ENCODE results near the gene STARD13. TPM values are rescaled to one million over a fixed set of nuclear protein-coding genes. Genes with fewer than 3 reads are reported as not detected.

STARD13 gene
- total RNA-seq, 1 experiment from 2014 or later, result 2.1 TPM

- DNase-seq, result no peak
- H3K18ac ChIP-seq (ENCODE audit: insufficient read length, low read depth, low read length), result no peak overlapping the region
- H4K8ac ChIP-seq (replicated peaks; ENCODE audit: insufficient read length, low read depth, low read length), result no peak overlapping the region
- H4K91ac ChIP-seq (ENCODE audit: insufficient read length, low read depth, low read length), result no peak overlapping the region
- H2BK15ac ChIP-seq (ENCODE audit: low read depth, low read length), result no peak overlapping the region
- H2AFZ ChIP-seq (ENCODE audit: low read length), result no peak overlapping the region
- Mint-ChIP-seq H3K27me3 (ENCODE audit: low read depth) (no peaks in the 10 kb centered on the region), H3K36me3 (ENCODE audit: insufficient read depth in 1 of 3, low read depth in 3 of 3) (peaks cover 0 to 7% (median 0%) of the 10 kb centered on the region in 3 experiments; a peak in 2 of 7 replicates), H3K4me1 (no peaks in the 10 kb centered on the region), H3K27ac (no peak overlapping the region), H3K9me3 (no peaks in the 10 kb centered on the region), H3K4me3 (no peak overlapping the region)
- no peak for TF ChIP-seq CTCF (conservative IDR thresholded peaks at IDR 0.05)
- H3K56ac ChIP-seq (ENCODE audit: insufficient read length, low read depth, low read length), result no peak overlapping the region
- H3K79me1 ChIP-seq (ENCODE audit: insufficient read depth, low read depth, low read length, poor library complexity, severe bottlenecking), result no peaks in the 10 kb centered on the region
- no peaks in the 10 kb centered on the region for H3K23me2 ChIP-seq (ENCODE audit: insufficient read length, low read depth, low read length, poor library complexity, severe bottlenecking)
- H3K4me2 ChIP-seq (ENCODE audit: insufficient read depth, insufficient read length, low read length), result no peak overlapping the region
- no peak overlapping the region for H3T11ph ChIP-seq (ENCODE audit: low read length)
- H2BK12ac ChIP-seq (ENCODE audit: insufficient read length, low read depth, low read length), result no peak overlapping the region
- H3K27me3 ChIP-seq (ENCODE audit: insufficient read depth, low read length), result 0 out of 2 replicates have a peak, but pooled peaks cover 2% of the 10 kb centered on the region
- H2BK120ac ChIP-seq (ENCODE audit: low read depth, low read length, poor library complexity, severe bottlenecking), result no peak overlapping the region
- no peaks in the 10 kb centered on the region for H3K4me1 ChIP-seq (ENCODE audit: insufficient read depth, low read length)
- H2BK5ac ChIP-seq (ENCODE audit: insufficient read length, low read length), result no peak overlapping the region
- no peak overlapping the region for H4K5ac ChIP-seq (ENCODE audit: insufficient read length, low read depth, low read length)
- no peak overlapping the region for H3K27ac ChIP-seq (ENCODE audit: insufficient read length, low read depth, low read length)
- no peak overlapping the region for H3K23ac ChIP-seq (ENCODE audit: insufficient read length, low read depth, low read length)
- no peaks in the 10 kb centered on the region for H3K9me3 ChIP-seq (ENCODE audit: control insufficient read depth, low read depth, low read length)
- no peak overlapping the region for H3K9ac ChIP-seq (ENCODE audit: extremely low read depth, insufficient read length, low read length)
- H3K79me2 ChIP-seq (ENCODE audit: insufficient read depth, low read length), result no peaks in the 10 kb centered on the region
- H3K4ac ChIP-seq (ENCODE audit: low read depth, low read length), result no peak overlapping the region
- no peak overlapping the region for H2BK20ac ChIP-seq (ENCODE audit: low read depth, low read length, poor library complexity, severe bottlenecking)
- WGBS (ENCODE audit: extremely low coverage, insufficient read length, low lambda C conversion rate), result no CpG with 5 or more reads among the region's 5 CpGs
- no peaks in the 10 kb centered on the region for H4K20me1 ChIP-seq (ENCODE audit: control insufficient read depth, insufficient read depth, insufficient read length)
- no peak overlapping the region for H2AK5ac ChIP-seq (ENCODE audit: insufficient read length, low read length)
- no peak overlapping the region for H3K14ac ChIP-seq (ENCODE audit: insufficient read depth, low read length)
Measured at GRCh38 chr13:33108620-33109019, 176.9 kb downstream of the STARD13 start.

Measured in H9 (cell line).